Thyroid gland (tissue), 4 donors: ENCODE measurements around the gene MTCL1. TPM values are rescaled to one million over a fixed set of nuclear protein-coding genes. Genes with fewer than 3 reads are reported as not detected.

Experiments
- DNase-seq, 2 donors: peaks; one replicate each; pipeline ENCODE4 v3.0.0-alpha.2; 2019
- H3K27ac ChIP-seq, 3 donors: fragments of 200-600 bp; sonication (generic); 1 replicate in 2 of 3; 2 replicates in 1 of 3; pipeline ENCODE4 v1.5.1; 2016 to 2019; ENCODE audit warnings: mild to moderate bottlenecking in 1 of 3, moderate library complexity in 1 of 3
- H3K27me3 ChIP-seq: fragments of 200-600 bp; sonication (generic); one replicate; pipeline ENCODE4 v1.5.1; 2019
- H3K36me3 ChIP-seq, 2 donors: fragments of 200-600 bp; sonication (generic); one replicate each; pipeline ENCODE4 v1.5.1; 2016 to 2019
- H3K4me1 ChIP-seq, 2 donors: fragments of 200-600 bp; sonication (generic); one replicate each; pipeline ENCODE4 v1.5.1; 2017 to 2019
- H3K4me3 ChIP-seq, 3 donors: fragments of 200-600 bp; sonication (generic); replicated peaks in 1 of 3; 1 replicate in 2 of 3; 2 replicates in 1 of 3; pipeline ENCODE4 v1.5.1; 2016; ENCODE audit warnings: mild to moderate bottlenecking in 1 of 3
- H3K9me3 ChIP-seq: fragments of 200-600 bp; sonication (generic); one replicate; pipeline ENCODE4 v1.5.1; 2017
- CTCF ChIP-seq, 6 experiments: fragments of 200-600 bp in 3 of 6; fragments of 450-650 bp in 3 of 6; sonication (generic) in 3 of 6; IDR thresholded peaks; one replicate each; pipeline ENCODE4 v1.5.1; 2016 to 2019; ENCODE audit warnings: antibody characterized with exemption in 6 of 6, mild to moderate bottlenecking in 2 of 6, inconsistent platforms in 1 of 6, moderate library complexity in 1 of 6
- POLR2A ChIP-seq, 2 donors: fragments of 450-650 bp; IDR thresholded peaks; one replicate each; pipeline ENCODE4 v1.6.1; 2017; ENCODE audit warnings: antibody characterized with exemption in 2 of 2, mild to moderate bottlenecking in 2 of 2, moderate library complexity in 1 of 2
- WGBS, 2 donors: methylation state at CpG; one replicate each; pipeline ENCODE4 v1.1.5; 2017; 5-methylcytosine and 5-hydroxymethylcytosine counted together
- intact Hi-C: fragments of 100-400 bp; cut with DNase I; formaldehyde crosslinking; loops from one replicate; pipeline ENCODE4 v1.15.1; 2023
- total RNA-seq, 4 donors: library from RNA; depleted of rRNA; stranded (reverse); fragments of >200 nt; gene quantifications; one replicate each; pipeline ENCODE4 v1.2.3, GENCODE V29; 2016

MTCL1 gene
- total RNA-seq, 4 donors from 2014 or later = 2.0 to 3.2 (median 2.5) TPM

DNA sequence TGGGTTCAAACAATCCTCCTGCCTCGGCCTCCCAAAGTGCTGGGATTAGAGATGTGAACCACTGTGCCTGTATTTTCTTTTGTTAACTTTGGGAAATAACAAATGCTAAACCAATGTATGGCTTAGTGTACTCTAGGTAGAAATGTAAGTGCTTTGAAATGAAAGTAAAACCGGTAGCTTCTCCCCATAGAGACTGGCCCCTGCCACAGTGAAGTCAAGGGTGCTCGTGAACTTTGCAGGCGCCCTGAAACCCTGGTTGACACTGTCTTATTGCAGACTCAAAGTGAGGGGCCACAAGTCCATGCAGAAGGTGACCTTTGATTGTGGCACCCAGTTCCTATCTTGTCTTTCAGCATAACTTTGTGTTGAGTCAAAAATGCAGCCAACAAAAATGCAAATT lies 24.2 kb upstream of the MTCL1 start:
- no peaks in the 10 kb centered on the region for H3K27me3 ChIP-seq
- no peak overlapping the region for H3K27ac ChIP-seq
- TF ChIP-seq POLR2A (IDR thresholded peaks at IDR 0.05) = no peak
- no peak for TF ChIP-seq CTCF (IDR thresholded peaks at IDR 0.05)
- H3K4me1 ChIP-seq = peaks cover 0 to 3% of the 10 kb centered on the region in 2 donors
- H3K9me3 ChIP-seq = no peaks in the 10 kb centered on the region
- WGBS, 2 donors = 92 to 97% methylated on average over 4 of the region's 4 CpGs
- no peaks in the 10 kb centered on the region for H3K36me3 ChIP-seq
- H3K4me3 ChIP-seq = no peak overlapping the region
- intact Hi-C loops = no loop called here
- DNase-seq = no peak

DNA sequence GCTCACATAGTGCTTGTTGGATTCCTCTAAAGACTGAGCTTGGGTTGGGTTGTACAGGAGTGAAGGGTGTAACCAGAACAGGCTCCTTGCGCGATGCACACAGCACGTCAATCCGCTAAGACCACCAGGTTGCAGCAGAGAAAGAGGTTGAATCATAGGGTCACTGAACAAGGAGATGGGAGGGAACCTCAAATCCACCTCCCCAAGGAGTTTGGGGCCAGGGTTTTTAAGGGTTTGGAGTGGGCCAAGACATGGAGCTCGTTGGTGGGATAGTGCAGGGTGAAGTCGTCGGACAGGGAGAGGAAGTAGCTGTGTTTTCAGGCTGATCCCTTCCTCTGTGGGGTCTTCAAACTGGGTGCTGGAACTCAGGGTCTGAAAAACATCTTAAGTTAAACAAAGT lies 20.8 kb upstream of the MTCL1 start:
- H3K36me3 ChIP-seq = no peaks in the 10 kb centered on the region
- H3K4me1 ChIP-seq = peaks cover 0 to 3% of the 10 kb centered on the region in 2 donors
- no peak overlapping the region for H3K4me3 ChIP-seq
- TF ChIP-seq POLR2A (IDR thresholded peaks at IDR 0.05) (no peak), CTCF (IDR thresholded peaks at IDR 0.05) (no peak)
- 93 to 97% methylated on average over 7 of the region's 7 CpGs for WGBS, 2 donors
- no peak overlapping the region for H3K27ac ChIP-seq
- intact Hi-C loops = no loop called here
- H3K9me3 ChIP-seq = no peaks in the 10 kb centered on the region
- H3K27me3 ChIP-seq = no peaks in the 10 kb centered on the region
- DNase-seq = no peak

- no peak overlapping the region for H3K4me3 ChIP-seq
Observed at GRCh38 chr18:8685141-8685913, 20.0 kb upstream of the MTCL1 start.

GRCh38 chr18:8685914-8686216 lies 19.5 kb upstream of the MTCL1 start:
- peaks cover 0 to 3% of the 10 kb centered on the region in 2 donors for H3K4me1 ChIP-seq

More at GRCh38 chr18:8685141-8685913, 20.0 kb upstream of the MTCL1 start:
- TF ChIP-seq POLR2A (IDR thresholded peaks at IDR 0.05) (no peak), CTCF (IDR thresholded peaks at IDR 0.05) (no peak)
- no peaks in the 10 kb centered on the region for H3K36me3 ChIP-seq
- WGBS, 2 donors = 73 to 76% methylated on average over 13 of the region's 13 CpGs
- peaks cover 0 to 3% of the 10 kb centered on the region in 2 donors for H3K4me1 ChIP-seq
- no peaks in the 10 kb centered on the region for H3K9me3 ChIP-seq
- no peaks in the 10 kb centered on the region for H3K27me3 ChIP-seq
- no peak for DNase-seq
- intact Hi-C loops = no loop called here
- H3K27ac ChIP-seq = no peak overlapping the region

GRCh38 chr18:8686611-8687010 lies 18.7 kb upstream of the MTCL1 start:
- WGBS, 2 donors = 56 to 59% methylated on average over 6 of the region's 6 CpGs
- DNase-seq = no peak
- no peak overlapping the region for H3K27ac ChIP-seq
- intact Hi-C loops = no loop called here
- no peaks in the 10 kb centered on the region for H3K36me3 ChIP-seq
- H3K9me3 ChIP-seq = no peaks in the 10 kb centered on the region
- no peak for TF ChIP-seq CTCF (IDR thresholded peaks at IDR 0.05)
- no peak for TF ChIP-seq POLR2A (IDR thresholded peaks at IDR 0.05)
- no peaks in the 10 kb centered on the region for H3K27me3 ChIP-seq
- no peak overlapping the region for H3K4me3 ChIP-seq
- H3K4me1 ChIP-seq = peaks cover 0 to 3% of the 10 kb centered on the region in 2 donors

More at GRCh38 chr18:8685914-8686216, 19.5 kb upstream of the MTCL1 start:
- Histone ChIP-seq H3K36me3 (no peaks in the 10 kb centered on the region), H3K9me3 (no peaks in the 10 kb centered on the region), H3K27me3 (no peaks in the 10 kb centered on the region), H3K4me3 (no peak overlapping the region), H3K27ac (no peak overlapping the region)
- TF ChIP-seq POLR2A (IDR thresholded peaks at IDR 0.05) = no peak
- no peak for DNase-seq
- WGBS, 2 donors = 95 to 98% methylated on average over 8 of the region's 8 CpGs
- intact Hi-C loops = no loop called here
